Endodermal cell (in vitro differentiated cells): ENCODE measurements around the gene PRODH2. TPM values are rescaled to one million over a fixed set of nuclear protein-coding genes. Genes with fewer than 3 reads are reported as not detected.

ENCODE experiments used
- DNase-seq: peaks from one replicate; pipeline ENCODE4 v3.0.0-alpha.2; 2017
- H3K27ac ChIP-seq: 2 replicates; pipeline ENCODE4 v1.5.1; 2013; ENCODE audit warnings: mild to moderate bottlenecking, low read depth, low read length, moderate library complexity
- H3K27me3 ChIP-seq: 2 replicates; pipeline ENCODE4 v1.6.1; 2013; ENCODE audit warnings: mild to moderate bottlenecking, low read length, moderate library complexity; ENCODE audit not compliant: insufficient read depth, control insufficient read depth, poor library complexity, severe bottlenecking
- H3K36me3 ChIP-seq: 2 replicates; pipeline ENCODE4 v1.7.0; 2013; ENCODE audit warnings: mild to moderate bottlenecking, low read length, moderate library complexity; ENCODE audit not compliant: control insufficient read depth, insufficient read depth
- H3K4me1 ChIP-seq: one replicate; pipeline ENCODE4 v1.7.0; 2013; ENCODE audit warnings: low read length; ENCODE audit not compliant: control insufficient read depth, insufficient read depth
- H3K4me3 ChIP-seq: 2 replicates; pipeline ENCODE4 v1.5.1; 2013; ENCODE audit warnings: mild to moderate bottlenecking, low read length, moderate library complexity
- H3K9ac ChIP-seq: 2 replicates; pipeline ENCODE4 v1.6.1; 2013; ENCODE audit warnings: mild to moderate bottlenecking, low read length, moderate library complexity; ENCODE audit not compliant: poor library complexity, severe bottlenecking; ENCODE audit errors: extremely low read depth
- H3K9me3 ChIP-seq: 2 replicates; pipeline ENCODE4 v1.6.1; 2013; ENCODE audit warnings: mild to moderate bottlenecking, low read length, moderate library complexity; ENCODE audit not compliant: control insufficient read depth
- H3K27ac Mint-ChIP-seq: 2 replicates; pipeline ENCODE4 v1.8.0; 2020; ENCODE audit warnings: mixed read lengths
- H3K27me3 Mint-ChIP-seq: 2 replicates; pipeline ENCODE4 v1.8.0; 2021; ENCODE audit warnings: mild to moderate bottlenecking, mixed read lengths; ENCODE audit not compliant: insufficient read depth
- H3K36me3 Mint-ChIP-seq: 2 replicates; pipeline ENCODE4 v1.8.0; 2020; ENCODE audit warnings: low read depth, mixed read lengths
- H3K4me1 Mint-ChIP-seq: 2 replicates; pipeline ENCODE4 v1.8.0; 2020; ENCODE audit warnings: mixed read lengths
- H3K4me3 Mint-ChIP-seq: 2 replicates; pipeline ENCODE4 v1.8.0; 2020; ENCODE audit warnings: mild to moderate bottlenecking, moderate library complexity, mixed read lengths
- H3K9me3 Mint-ChIP-seq: 2 replicates; pipeline ENCODE4 v1.8.0; 2020; ENCODE audit warnings: mild to moderate bottlenecking, mixed read lengths
- WGBS, 2 experiments: methylation state at CpG; one replicate each; pipeline versions ENCODE4 v1.1.5 to v1.1.7; 2013; ENCODE audit warnings: missing lambda C conversion rate in 2 of 2, mixed read lengths in 1 of 2; ENCODE audit not compliant: insufficient coverage in 1 of 2, insufficient read length in 1 of 2; 5-methylcytosine and 5-hydroxymethylcytosine counted together
- total RNA-seq, 2 donors: library from RNA; stranded (reverse); fragmentation: NEBNext Ultra II Directional in 1 of 2; extraction: Animal tissue kit (Norgen Biotek cat#: 25700) in 1 of 2; gene quantifications; 2 replicates in 1 of 2; 3 replicates in 1 of 2; pipeline ENCODE4 v1.2.1, GENCODE V29; 2021
- TF ChIP-seq, protein P1 (sequence below): fragments of 200-600 bp; sonication (generic); conservative IDR thresholded peaks from 2 replicates; pipeline ENCODE4 v1.5.0; 2021; ENCODE audit warnings: antibody characterized with exemption, mild to moderate bottlenecking

PRODH2 gene
- total RNA-seq, 2 donors from 2014 or later, result 1.0 to 1.5 TPM

DNA sequence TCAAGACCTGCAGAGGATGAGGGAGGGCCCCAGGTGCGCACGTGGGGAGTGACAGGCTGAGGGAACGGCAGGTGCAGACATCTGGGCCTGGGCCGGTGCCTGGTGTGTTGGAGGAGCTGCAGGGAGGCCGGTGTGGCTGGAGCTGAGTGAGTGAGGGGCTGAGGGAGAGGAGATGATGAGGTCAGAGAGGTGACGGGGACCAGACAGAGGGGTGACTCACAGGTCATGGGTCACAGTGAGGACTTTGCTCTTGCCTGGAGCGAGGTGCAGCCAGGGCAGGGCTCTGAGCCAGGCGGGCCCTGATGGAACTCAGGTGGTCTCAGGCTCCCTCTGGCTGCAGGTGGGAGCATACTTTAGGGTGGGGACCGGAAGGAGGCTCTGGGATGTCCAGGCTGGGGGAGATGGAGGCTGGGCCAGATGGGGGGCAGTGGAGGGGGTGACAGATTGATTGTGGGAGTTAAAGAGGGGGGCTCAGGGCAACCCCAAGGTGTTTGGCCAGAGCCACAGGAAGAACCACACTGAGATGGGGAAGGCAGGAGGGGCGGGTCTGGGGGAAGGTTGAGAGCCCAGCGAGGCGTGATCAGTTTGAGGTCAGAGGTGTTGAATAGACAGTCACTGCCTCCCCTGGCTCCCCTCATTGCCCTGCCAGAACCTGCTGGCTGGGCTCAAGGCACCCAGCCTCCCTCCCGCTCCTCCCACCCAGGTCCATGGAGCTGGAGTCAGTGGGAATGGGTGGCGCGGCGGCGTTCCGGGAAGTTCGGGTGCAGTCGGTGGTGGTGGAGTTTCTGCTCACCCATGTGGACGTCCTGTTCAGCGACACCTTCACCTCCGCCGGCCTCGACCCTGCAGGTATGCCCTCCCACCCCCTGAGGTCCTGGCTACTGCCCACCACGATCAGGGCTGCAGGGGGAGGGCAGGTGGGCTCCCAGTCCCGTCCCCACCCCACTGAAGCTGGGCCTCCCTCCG, 28.9 kb downstream of the PRODH2 start:
- Histone ChIP-seq H3K9me3 (no peaks in the 10 kb centered on the region), H3K36me3 (no peaks in the 10 kb centered on the region), H3K9ac (no peak overlapping the region), H3K27me3 (no peaks in the 10 kb centered on the region), H3K4me1 (no peaks in the 10 kb centered on the region), H3K27ac (no peak overlapping the region), H3K4me3 (no peak overlapping the region)
- TF ChIP-seq, protein P1, sequence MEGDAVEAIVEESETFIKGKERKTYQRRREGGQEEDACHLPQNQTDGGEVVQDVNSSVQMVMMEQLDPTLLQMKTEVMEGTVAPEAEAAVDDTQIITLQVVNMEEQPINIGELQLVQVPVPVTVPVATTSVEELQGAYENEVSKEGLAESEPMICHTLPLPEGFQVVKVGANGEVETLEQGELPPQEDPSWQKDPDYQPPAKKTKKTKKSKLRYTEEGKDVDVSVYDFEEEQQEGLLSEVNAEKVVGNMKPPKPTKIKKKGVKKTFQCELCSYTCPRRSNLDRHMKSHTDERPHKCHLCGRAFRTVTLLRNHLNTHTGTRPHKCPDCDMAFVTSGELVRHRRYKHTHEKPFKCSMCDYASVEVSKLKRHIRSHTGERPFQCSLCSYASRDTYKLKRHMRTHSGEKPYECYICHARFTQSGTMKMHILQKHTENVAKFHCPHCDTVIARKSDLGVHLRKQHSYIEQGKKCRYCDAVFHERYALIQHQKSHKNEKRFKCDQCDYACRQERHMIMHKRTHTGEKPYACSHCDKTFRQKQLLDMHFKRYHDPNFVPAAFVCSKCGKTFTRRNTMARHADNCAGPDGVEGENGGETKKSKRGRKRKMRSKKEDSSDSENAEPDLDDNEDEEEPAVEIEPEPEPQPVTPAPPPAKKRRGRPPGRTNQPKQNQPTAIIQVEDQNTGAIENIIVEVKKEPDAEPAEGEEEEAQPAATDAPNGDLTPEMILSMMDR, result peak; percentile 64
- Mint-ChIP-seq H3K27me3 (peaks cover 3% of the 10 kb centered on the region), H3K27ac (no peak overlapping the region), H3K4me3 (peak overlapping the region; percentile 49), H3K9me3 (no peaks in the 10 kb centered on the region), H3K36me3 (no peaks in the 10 kb centered on the region), H3K4me1 (peaks cover 7% of the 10 kb centered on the region)
- 60 to 85% methylated on average over 8 to 28 of the region's 28 CpGs for WGBS, 2 experiments
- peak; percentile 76 for DNase-seq

DNA sequence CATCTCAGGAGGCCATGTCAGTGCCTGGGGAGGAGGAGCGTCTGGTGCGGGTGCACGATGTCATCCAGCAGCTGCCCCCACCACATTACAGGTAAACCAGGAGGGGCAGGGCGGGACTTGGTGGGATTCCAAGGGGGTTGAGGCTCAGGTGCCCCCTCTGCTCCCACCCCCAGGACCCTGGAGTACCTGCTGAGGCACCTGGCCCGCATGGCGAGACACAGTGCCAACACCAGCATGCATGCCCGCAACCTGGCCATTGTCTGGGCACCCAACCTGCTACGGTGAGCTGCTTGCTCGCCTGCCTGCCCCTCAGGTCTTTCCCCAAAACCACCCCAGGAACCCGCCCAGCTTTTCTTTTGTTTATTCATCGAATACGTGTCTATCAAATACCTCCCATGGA, 30.1 kb downstream of the PRODH2 start:
- Histone ChIP-seq H3K4me3 (no peak overlapping the region), H3K27ac (no peak overlapping the region), H3K36me3 (no peaks in the 10 kb centered on the region), H3K4me1 (no peaks in the 10 kb centered on the region), H3K9me3 (no peaks in the 10 kb centered on the region), H3K9ac (no peak overlapping the region), H3K27me3 (no peaks in the 10 kb centered on the region)
- Mint-ChIP-seq H3K4me1 (peaks cover 9% of the 10 kb centered on the region), H3K27me3 (peaks cover 11% of the 10 kb centered on the region), H3K27ac (no peak overlapping the region), H3K9me3 (no peaks in the 10 kb centered on the region), H3K36me3 (no peaks in the 10 kb centered on the region), H3K4me3 (no peak overlapping the region)
- 90 to 95% methylated on average over 7 to 12 of the region's 12 CpGs for WGBS, 2 experiments
- DNase-seq, result no peak
- TF ChIP-seq, protein P1, result no peak

DNA sequence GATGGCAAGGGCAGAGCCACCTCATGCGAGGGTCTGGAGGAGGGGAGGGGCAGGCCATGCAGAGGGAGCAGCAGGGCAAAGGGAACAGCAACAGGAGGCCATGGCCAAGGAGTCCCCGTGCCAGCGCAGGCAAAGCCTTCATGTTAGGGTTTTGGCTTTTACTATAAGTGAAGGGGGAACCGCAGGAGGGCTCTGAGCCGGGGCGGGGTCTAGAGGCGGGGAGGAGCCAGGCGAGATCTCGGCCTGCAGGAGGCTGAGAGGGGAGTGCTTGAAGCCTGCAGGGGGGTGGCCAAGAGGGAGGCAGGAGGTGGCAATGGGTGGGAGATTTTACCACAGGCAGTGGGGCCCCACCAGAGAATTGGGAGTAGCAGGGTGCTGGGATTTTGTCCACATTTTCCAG, 31.0 kb downstream of the PRODH2 start:
- H3K4me1 ChIP-seq, result no peaks in the 10 kb centered on the region
- Mint-ChIP-seq H3K4me1 (peaks cover 18% of the 10 kb centered on the region), H3K4me3 (no peak overlapping the region), H3K27ac (no peak overlapping the region), H3K27me3 (peaks cover 21% of the 10 kb centered on the region), H3K36me3 (no peaks in the 10 kb centered on the region), H3K9me3 (no peaks in the 10 kb centered on the region)
- H3K27ac ChIP-seq, result no peak overlapping the region
- DNase-seq, result peak; percentile 77
- H3K4me3 ChIP-seq, result no peak overlapping the region
- no peak overlapping the region for H3K9ac ChIP-seq
- no peaks in the 10 kb centered on the region for H3K9me3 ChIP-seq
- WGBS, 2 experiments, result 57 to 60% methylated on average over 2 to 9 of the region's 9 CpGs
- TF ChIP-seq, protein P1, result no peak
- H3K36me3 ChIP-seq, result no peaks in the 10 kb centered on the region
- peaks cover 4% of the 10 kb centered on the region for H3K27me3 ChIP-seq
